Measurements from ENCODE around the gene BTBD2. TPM values are rescaled to one million over a fixed set of nuclear protein-coding genes. Genes with fewer than 3 reads are reported as not detected.

Gene BTBD2
- polyA plus RNA-seq, 1 donor from 2014 or later = 46.1 TPM

DNA sequence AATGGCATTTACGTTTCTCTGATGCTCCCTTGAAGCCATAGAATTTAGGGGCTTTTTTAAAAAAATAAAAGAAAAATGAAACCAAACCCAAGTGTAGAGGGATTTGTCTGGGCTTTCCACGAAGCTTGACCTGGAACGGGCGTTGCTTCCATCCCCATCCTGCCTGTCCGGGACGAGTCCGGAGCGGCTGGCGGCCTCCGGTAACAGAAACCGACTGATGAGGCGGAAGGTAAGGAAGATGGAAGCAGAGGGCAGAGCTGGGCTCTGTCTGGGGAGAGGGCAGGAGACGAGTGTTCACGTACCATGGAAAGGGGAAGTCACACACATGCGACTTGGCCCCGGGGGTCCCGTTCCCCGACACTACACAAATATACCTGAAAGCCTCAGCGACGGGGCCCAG lies 34.3 kb downstream of the BTBD2 start:
- Histone ChIP-seq H3K9me3 (ENCODE audit: low read length) (no peaks in the 10 kb centered on the region), H3K4me3 (ENCODE audit: low read length) (no peak overlapping the region), H4K20me1 (ENCODE audit: insufficient read depth) (no peaks in the 10 kb centered on the region), H3K79me2 (replicated peaks; ENCODE audit: insufficient read depth, low read length) (no peaks in the 10 kb centered on the region), H3K36me3 (ENCODE audit: insufficient read depth, low read length) (no peaks in the 10 kb centered on the region), H2AFZ (ENCODE audit: low read depth, low read length) (no peak overlapping the region), H3F3A (ENCODE audit: insufficient read depth, low read length, poor library complexity, severe bottlenecking) (no peaks in the 10 kb centered on the region), H3K27me3 (ENCODE audit: insufficient read depth, low read depth, low read length) (no peaks in the 10 kb centered on the region), H3K4me2 (ENCODE audit: low read length) (no peak overlapping the region), H3K9ac (ENCODE audit: low read length) (no peak overlapping the region), H3K9me2 (ENCODE audit: insufficient read depth, low read length) (no peaks in the 10 kb centered on the region), H3K27ac (ENCODE audit: low read length) (no peak overlapping the region)
- no peak for TF ChIP-seq EP300 (conservative IDR thresholded peaks at IDR 0.05; ENCODE audit: poor library complexity, severe bottlenecking)
- TF ChIP-seq TAF1 (IDR thresholded peaks at IDR 0.05; ENCODE audit: low read depth) = no peak
- TF ChIP-seq SMC3 (conservative IDR thresholded peaks at IDR 0.05; ENCODE audit: poor library complexity) = no peak
- no peak for TF ChIP-seq MXI1 (conservative IDR thresholded peaks at IDR 0.05; ENCODE audit: poor library complexity, severe bottlenecking)
- TF ChIP-seq POLR2AphosphoS5 (IDR thresholded peaks at IDR 0.05) = no peak
- TF ChIP-seq, protein P1, sequence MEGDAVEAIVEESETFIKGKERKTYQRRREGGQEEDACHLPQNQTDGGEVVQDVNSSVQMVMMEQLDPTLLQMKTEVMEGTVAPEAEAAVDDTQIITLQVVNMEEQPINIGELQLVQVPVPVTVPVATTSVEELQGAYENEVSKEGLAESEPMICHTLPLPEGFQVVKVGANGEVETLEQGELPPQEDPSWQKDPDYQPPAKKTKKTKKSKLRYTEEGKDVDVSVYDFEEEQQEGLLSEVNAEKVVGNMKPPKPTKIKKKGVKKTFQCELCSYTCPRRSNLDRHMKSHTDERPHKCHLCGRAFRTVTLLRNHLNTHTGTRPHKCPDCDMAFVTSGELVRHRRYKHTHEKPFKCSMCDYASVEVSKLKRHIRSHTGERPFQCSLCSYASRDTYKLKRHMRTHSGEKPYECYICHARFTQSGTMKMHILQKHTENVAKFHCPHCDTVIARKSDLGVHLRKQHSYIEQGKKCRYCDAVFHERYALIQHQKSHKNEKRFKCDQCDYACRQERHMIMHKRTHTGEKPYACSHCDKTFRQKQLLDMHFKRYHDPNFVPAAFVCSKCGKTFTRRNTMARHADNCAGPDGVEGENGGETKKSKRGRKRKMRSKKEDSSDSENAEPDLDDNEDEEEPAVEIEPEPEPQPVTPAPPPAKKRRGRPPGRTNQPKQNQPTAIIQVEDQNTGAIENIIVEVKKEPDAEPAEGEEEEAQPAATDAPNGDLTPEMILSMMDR (IDR thresholded peaks at IDR 0.05; ENCODE audit: poor library complexity, severe bottlenecking) = no peak
- no peak for TF ChIP-seq RAD21 (conservative IDR thresholded peaks at IDR 0.05)
- TF ChIP-seq, protein P2, sequence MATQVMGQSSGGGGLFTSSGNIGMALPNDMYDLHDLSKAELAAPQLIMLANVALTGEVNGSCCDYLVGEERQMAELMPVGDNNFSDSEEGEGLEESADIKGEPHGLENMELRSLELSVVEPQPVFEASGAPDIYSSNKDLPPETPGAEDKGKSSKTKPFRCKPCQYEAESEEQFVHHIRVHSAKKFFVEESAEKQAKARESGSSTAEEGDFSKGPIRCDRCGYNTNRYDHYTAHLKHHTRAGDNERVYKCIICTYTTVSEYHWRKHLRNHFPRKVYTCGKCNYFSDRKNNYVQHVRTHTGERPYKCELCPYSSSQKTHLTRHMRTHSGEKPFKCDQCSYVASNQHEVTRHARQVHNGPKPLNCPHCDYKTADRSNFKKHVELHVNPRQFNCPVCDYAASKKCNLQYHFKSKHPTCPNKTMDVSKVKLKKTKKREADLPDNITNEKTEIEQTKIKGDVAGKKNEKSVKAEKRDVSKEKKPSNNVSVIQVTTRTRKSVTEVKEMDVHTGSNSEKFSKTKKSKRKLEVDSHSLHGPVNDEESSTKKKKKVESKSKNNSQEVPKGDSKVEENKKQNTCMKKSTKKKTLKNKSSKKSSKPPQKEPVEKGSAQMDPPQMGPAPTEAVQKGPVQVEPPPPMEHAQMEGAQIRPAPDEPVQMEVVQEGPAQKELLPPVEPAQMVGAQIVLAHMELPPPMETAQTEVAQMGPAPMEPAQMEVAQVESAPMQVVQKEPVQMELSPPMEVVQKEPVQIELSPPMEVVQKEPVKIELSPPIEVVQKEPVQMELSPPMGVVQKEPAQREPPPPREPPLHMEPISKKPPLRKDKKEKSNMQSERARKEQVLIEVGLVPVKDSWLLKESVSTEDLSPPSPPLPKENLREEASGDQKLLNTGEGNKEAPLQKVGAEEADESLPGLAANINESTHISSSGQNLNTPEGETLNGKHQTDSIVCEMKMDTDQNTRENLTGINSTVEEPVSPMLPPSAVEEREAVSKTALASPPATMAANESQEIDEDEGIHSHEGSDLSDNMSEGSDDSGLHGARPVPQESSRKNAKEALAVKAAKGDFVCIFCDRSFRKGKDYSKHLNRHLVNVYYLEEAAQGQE (IDR thresholded peaks at IDR 0.05; ENCODE audit: borderline replicate concordance) = no peak

DNA sequence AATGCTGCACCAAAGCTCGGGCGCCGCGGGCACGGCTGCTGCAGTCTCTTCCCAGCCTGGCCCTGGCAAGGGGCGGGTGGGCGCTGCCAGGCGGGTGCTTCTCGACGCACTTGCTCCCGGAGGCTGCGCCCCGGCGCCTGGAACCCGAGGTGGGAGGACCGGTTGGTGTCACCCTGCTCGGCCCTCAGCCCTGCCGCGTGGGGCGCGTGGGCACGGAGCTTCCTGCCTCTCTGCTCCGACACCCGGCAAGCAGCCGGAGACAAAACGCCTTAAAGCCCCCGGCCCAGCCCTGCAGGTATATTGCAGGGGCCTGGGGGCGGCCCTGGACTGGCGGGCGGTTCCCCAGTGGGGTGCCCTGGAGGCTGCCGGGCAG lies 34.7 kb downstream of the BTBD2 start:
- Histone ChIP-seq H3K79me2 (replicated peaks; ENCODE audit: insufficient read depth, low read length) (no peaks in the 10 kb centered on the region), H3K9me3 (ENCODE audit: low read length) (no peaks in the 10 kb centered on the region), H3F3A (ENCODE audit: insufficient read depth, low read length, poor library complexity, severe bottlenecking) (no peaks in the 10 kb centered on the region), H3K4me2 (ENCODE audit: low read length) (no peak overlapping the region), H2AFZ (ENCODE audit: low read depth, low read length) (no peak overlapping the region), H3K27me3 (ENCODE audit: insufficient read depth, low read depth, low read length) (no peaks in the 10 kb centered on the region), H3K9ac (ENCODE audit: low read length) (no peak overlapping the region), H3K36me3 (ENCODE audit: insufficient read depth, low read length) (no peaks in the 10 kb centered on the region), H4K20me1 (ENCODE audit: insufficient read depth) (no peaks in the 10 kb centered on the region), H3K9me2 (ENCODE audit: insufficient read depth, low read length) (no peaks in the 10 kb centered on the region), H3K27ac (ENCODE audit: low read length) (no peak overlapping the region), H3K4me3 (ENCODE audit: low read length) (no peak overlapping the region)
- TF ChIP-seq EZH2 (IDR thresholded peaks at IDR 0.05; ENCODE audit: borderline replicate concordance, insufficient read depth, low read length, poor library complexity, severe bottlenecking) (no peak), RAD21 (conservative IDR thresholded peaks at IDR 0.05) (no peak)
- TF ChIP-seq, protein P2 (IDR thresholded peaks at IDR 0.05; ENCODE audit: borderline replicate concordance) = no peak

All from neural cell (in vitro differentiated cells).